Dendritic cell treated with granulocyte-macrophage colony-stimulating factor and Interleukin-4, amounts not matched to agents 40 ng/mL and 50 ng/mL, for 4 days (primary cell): ENCODE data around the gene NCOA6.

Source experiments
- H3K27ac Mint-ChIP-seq: one replicate; pipeline ENCODE4 v1.8.0; 2022; ENCODE audit warnings: mild to moderate bottlenecking, mixed read lengths
- H3K27me3 Mint-ChIP-seq: one replicate; pipeline ENCODE4 v1.8.0; 2022; ENCODE audit warnings: mild to moderate bottlenecking, mixed read lengths
- H3K36me3 Mint-ChIP-seq: one replicate; pipeline ENCODE4 v1.8.0; 2022; ENCODE audit warnings: low read depth, mixed read lengths
- H3K4me1 Mint-ChIP-seq: one replicate; pipeline ENCODE4 v1.8.0; 2022; ENCODE audit warnings: low read depth, mixed read lengths
- H3K4me3 Mint-ChIP-seq: one replicate; pipeline ENCODE4 v1.8.0; 2022; ENCODE audit warnings: mild to moderate bottlenecking, moderate library complexity, mixed read lengths
- H3K9me3 Mint-ChIP-seq: one replicate; pipeline ENCODE4 v1.8.0; 2022; ENCODE audit warnings: mixed read lengths
- intact Hi-C: fragments of 100-400 bp; cut with micrococcal nuclease; formaldehyde crosslinking; loops from one replicate; pipeline ENCODE4 v1.15.0; 2022

Gene NCOA6

DNA sequence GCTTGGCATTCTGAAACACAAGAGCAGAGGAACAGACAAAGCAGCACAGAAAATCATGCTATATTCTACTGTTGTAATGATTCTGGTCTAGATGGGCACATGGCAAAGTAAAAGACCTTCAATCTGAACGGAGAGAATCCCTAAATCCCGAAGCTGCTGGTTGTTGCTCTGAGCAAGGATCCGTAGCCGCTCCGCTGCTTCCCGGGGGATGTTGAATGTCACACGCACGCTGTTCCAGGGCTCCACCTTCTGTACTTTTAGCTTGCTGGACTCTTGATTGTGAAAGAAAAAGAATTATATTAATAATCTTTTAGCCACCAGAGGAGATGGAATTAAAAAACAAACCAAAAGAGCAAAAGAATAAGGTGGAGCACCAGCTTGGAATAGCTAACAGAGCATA is 49.3 kb downstream of the NCOA6 start:
- no peaks in the 10 kb centered on the region for H3K4me1 Mint-ChIP-seq
- no peaks in the 10 kb centered on the region for H3K9me3 Mint-ChIP-seq
- intact Hi-C loops: no loop called here
- H3K27ac Mint-ChIP-seq: no peak overlapping the region
- H3K27me3 Mint-ChIP-seq: no peaks in the 10 kb centered on the region
- peaks cover 86% of the 10 kb centered on the region for H3K36me3 Mint-ChIP-seq
- H3K4me3 Mint-ChIP-seq: no peak overlapping the region

DNA sequence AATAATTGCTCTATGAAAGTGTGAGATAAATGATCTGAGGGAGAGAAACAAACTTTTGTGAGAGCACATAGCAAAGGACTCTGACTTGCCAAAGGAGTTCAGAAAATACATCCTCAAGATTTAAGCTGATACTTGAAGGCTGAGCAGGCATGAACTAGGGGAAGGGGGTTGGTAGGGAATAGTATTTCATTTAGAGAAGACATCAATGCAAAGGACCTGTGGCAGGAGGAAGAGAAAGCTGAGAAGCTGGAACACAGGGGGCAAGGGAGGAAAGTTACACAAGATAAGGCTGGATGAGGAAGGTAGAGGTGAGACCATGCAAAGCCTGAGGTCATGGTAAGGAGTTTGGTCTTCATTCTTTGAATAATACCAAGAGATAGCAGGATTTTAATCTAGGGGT is 50.6 kb downstream of the NCOA6 start:
- Mint-ChIP-seq H3K9me3 (no peaks in the 10 kb centered on the region), H3K27me3 (no peaks in the 10 kb centered on the region), H3K4me1 (no peaks in the 10 kb centered on the region), H3K36me3 (peaks cover 78% of the 10 kb centered on the region), H3K27ac (no peak overlapping the region), H3K4me3 (no peak overlapping the region)
- intact Hi-C loops: no loop called here

DNA sequence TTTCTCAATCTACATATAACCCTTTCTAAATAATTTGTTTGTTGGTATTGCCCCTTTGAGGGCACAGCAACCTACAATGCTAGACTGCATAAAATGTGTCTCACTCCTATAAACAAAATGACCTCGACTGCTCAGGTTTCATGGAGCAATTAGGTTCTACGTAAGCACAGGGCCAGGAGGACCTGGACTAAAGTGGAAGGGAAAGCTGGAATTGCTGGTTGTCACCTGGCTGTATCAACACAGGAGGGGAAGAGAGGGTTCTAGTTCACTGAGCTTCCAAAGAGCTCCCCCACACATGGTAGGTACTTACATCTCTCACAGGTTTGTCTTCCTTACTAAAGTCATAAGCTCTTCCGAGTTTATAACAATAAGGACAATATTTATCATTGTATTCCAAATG is 51.0 kb downstream of the NCOA6 start:
- intact Hi-C loops: no loop called here
- Mint-ChIP-seq H3K4me1 (no peaks in the 10 kb centered on the region), H3K4me3 (no peak overlapping the region), H3K27me3 (no peaks in the 10 kb centered on the region), H3K36me3 (peaks cover 76% of the 10 kb centered on the region), H3K9me3 (no peaks in the 10 kb centered on the region), H3K27ac (no peak overlapping the region)

DNA sequence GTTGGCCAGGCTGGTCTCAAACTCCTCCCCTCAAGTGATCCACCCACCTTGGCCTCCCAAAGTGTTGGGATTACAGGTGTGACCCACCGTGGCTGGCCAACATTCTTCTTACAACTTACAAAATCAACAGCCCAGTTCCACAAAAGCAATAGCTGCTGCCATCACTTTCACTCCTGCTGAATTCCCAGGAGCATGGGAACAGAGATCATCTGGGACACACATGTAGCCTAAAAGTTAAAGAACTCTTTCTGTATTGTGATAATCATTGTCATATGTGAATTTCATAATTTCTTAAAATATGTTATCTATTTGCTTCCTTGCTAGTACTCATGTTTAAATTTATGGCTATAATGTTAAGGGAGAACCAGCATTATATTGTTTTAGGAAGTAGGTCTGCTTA is 51.7 kb downstream of the NCOA6 start:
- intact Hi-C loops: no loop called here
- H3K9me3 Mint-ChIP-seq: no peaks in the 10 kb centered on the region
- H3K4me1 Mint-ChIP-seq: no peaks in the 10 kb centered on the region
- H3K27me3 Mint-ChIP-seq: no peaks in the 10 kb centered on the region
- peaks cover 76% of the 10 kb centered on the region for H3K36me3 Mint-ChIP-seq
- H3K4me3 Mint-ChIP-seq: no peak overlapping the region
- H3K27ac Mint-ChIP-seq: no peak overlapping the region

DNA sequence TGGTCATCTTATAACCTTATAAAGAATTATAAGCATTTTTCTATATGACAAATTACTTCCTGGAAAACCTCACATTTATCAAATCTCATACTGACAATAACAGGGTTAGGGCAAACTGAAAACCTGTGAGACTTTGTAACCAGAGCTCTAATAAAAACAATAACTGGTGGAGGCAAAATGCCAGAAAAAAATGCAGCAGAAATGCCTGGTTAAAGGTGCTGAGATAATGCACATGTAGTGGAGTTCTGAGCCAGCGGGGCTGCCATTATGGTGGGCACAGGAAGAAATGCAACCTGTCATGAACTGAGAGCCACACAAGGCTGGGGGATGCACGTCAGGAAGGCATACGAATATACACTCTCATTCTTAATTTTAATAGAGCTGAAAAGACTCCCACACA is 53.0 kb downstream of the NCOA6 start:
- intact Hi-C loops: no loop called here
- Mint-ChIP-seq H3K36me3 (peaks cover 80% of the 10 kb centered on the region), H3K27ac (no peak overlapping the region), H3K4me3 (no peak overlapping the region), H3K4me1 (no peaks in the 10 kb centered on the region), H3K27me3 (no peaks in the 10 kb centered on the region), H3K9me3 (no peaks in the 10 kb centered on the region)

DNA sequence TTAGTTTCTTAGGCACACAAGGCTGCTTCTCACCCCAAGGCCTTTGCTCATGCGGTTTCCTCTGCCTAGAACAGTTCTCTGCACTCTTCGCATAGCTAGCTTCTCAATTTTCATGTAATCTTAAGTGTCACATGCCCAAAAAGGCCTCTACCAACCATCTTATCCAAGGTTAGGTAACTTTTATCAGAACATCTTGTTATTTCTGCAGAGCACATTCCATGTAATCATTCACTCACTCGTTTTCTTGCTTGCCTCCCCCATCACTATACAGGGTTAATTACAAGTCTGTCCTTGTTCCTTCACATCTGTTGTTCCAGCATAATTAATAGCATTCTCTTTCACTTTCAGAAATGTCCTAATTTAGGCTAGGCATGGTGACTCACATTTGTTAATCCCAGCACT is 53.8 kb downstream of the NCOA6 start:
- Mint-ChIP-seq H3K4me3 (no peak overlapping the region), H3K4me1 (no peaks in the 10 kb centered on the region), H3K27ac (no peak overlapping the region), H3K36me3 (peaks cover 84% of the 10 kb centered on the region), H3K27me3 (no peaks in the 10 kb centered on the region), H3K9me3 (no peaks in the 10 kb centered on the region)
- intact Hi-C loops: no loop called here

DNA sequence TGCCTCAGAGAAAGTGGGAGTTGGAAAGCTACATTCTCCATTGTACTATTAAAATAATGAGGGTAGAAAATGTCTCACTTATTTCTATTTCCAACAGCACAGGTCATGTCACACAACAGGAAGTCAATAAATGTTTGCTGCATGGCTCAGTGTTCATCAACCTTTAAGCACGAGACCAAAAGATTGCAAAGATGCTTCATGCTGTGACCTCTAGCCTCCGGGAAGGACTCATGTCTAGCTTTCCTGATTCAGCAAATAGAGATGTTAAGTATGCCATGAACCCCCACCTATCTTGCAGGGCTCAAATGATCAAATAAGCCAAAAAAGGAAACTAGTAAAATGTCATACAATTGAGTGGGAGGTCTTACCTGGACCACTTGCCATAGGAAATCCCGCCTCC is 57.4 kb downstream of the NCOA6 start:
- Mint-ChIP-seq H3K36me3 (peaks cover 84% of the 10 kb centered on the region), H3K27me3 (no peaks in the 10 kb centered on the region), H3K4me3 (no peak overlapping the region), H3K27ac (no peak overlapping the region), H3K9me3 (no peaks in the 10 kb centered on the region), H3K4me1 (no peaks in the 10 kb centered on the region)
- intact Hi-C loops: loop anchor here (5.0 to 10.0 kb wide), 2 partner anchors 231 to 453 kb away; no protein-coding TSS in a partner anchor

DNA sequence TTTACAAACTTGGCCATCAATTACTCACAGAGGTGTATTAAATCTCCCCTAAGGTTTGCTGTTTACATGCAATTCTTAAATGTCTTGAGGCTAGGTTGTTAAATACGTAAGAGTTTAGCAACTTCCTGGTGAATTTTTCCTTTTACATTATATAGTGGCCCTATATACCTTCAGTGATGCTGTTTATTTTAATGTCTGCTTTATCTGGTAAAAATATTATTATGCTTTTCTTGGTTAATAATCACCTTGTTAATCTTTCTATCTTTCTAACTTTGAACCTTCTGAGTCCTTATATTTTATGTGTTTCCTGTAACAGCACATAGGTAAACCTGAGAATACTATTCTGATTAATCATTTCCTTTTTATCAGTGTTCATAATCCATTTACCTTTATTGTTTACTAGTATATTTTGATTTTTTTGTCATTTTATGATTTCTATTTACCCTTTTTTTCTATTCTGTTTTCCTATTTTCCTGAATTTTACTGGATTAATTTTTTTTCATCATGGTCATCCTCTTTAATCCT is 63.4 kb downstream of the NCOA6 start:
- Mint-ChIP-seq H3K27ac (no peak overlapping the region), H3K36me3 (peaks cover 100% of the 10 kb centered on the region), H3K4me3 (no peak overlapping the region), H3K9me3 (no peaks in the 10 kb centered on the region), H3K4me1 (no peaks in the 10 kb centered on the region), H3K27me3 (no peaks in the 10 kb centered on the region)
- intact Hi-C loops: loop anchor here (10.0 kb wide), 1 partner anchor 447 kb away; no protein-coding TSS in a partner anchor

DNA sequence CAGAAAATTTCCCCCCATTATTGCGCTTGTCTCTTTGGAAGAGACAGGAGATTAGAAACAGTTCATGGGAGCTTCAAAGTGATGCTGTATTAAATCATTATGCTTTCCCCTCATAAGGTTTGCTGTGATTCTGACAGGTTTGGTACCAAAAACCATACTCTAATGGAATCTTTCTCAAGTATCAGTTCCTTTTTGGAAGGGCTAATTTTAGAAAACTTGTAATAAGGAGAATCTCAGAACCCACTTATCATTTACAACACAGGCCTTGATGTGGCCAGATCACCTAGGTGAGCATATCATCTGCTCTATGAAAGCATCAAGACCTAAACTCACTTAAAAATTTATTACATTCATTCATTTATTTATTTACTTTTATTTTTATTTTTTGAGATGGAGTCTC is 70.1 kb downstream of the NCOA6 start:
- peaks cover 99% of the 10 kb centered on the region for H3K36me3 Mint-ChIP-seq

DNA sequence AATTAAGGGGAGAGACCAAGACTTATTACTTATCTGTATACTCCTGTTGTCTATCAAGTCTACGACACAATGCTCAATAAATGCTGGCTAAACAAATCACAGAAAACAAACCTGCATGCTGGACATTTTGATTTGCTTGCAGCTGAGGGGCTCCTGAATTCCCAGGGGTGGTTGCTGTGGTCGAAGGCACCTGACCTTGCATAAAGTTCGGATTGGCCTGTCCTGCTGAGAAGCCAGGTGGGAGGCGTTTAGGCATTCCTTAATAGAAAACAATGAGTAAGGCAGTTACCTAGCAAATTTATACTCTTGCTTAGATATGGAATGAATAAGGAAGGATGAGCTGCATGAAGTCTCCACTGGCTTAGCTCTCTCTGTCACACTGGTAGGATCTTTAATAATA is 70.8 kb downstream of the NCOA6 start:
- Mint-ChIP-seq H3K36me3 (peaks cover 99% of the 10 kb centered on the region), H3K27ac (no peak overlapping the region), H3K9me3 (no peaks in the 10 kb centered on the region), H3K4me3 (no peak overlapping the region), H3K4me1 (no peaks in the 10 kb centered on the region), H3K27me3 (no peaks in the 10 kb centered on the region)
- intact Hi-C loops: no loop called here

More for the DNA sequence above, 70.1 kb downstream of the NCOA6 start:
- Mint-ChIP-seq H3K9me3 (no peaks in the 10 kb centered on the region), H3K4me1 (no peaks in the 10 kb centered on the region), H3K27ac (no peak overlapping the region), H3K27me3 (no peaks in the 10 kb centered on the region), H3K4me3 (no peak overlapping the region)
- intact Hi-C loops: no loop called here

DNA sequence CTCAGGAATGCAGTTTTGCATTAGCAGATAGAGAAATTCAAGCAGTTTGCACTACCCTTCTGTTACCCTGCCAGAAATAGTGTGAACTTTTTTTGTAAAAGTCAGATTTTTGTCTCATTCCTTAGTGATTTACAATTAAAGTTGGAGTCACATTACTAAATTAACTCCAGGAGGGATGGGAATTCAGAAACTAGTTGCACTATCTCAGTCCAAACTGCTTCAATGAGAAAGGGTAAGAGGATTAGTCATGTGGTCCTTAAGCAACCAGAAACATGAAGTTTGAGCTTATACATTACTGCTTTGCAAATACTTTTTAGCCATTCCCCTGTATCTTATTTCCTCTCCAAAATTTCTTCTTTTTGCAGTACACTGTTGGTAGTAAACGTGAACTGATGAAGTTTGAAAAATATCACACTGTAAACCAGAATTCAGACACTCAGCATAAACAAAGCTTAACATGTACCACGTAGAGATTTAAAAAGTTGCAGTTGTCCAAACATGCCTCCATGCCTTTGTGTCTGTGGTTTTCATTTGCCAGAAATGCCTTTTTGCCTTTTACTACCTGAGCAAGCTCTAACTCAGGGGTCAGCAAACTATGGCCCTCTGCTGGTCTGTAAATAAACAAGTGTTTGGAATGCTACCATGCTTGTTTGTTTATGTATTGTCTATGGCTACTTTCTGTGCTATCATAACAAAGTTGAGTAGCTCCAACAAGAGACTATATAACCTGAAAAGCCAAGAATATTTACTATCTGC is 71.6 kb downstream of the NCOA6 start:
- no peak overlapping the region for H3K27ac Mint-ChIP-seq
- H3K4me1 Mint-ChIP-seq: no peaks in the 10 kb centered on the region
- no peaks in the 10 kb centered on the region for H3K9me3 Mint-ChIP-seq
- intact Hi-C loops: no loop called here
- peaks cover 99% of the 10 kb centered on the region for H3K36me3 Mint-ChIP-seq
- H3K27me3 Mint-ChIP-seq: no peaks in the 10 kb centered on the region
- H3K4me3 Mint-ChIP-seq: no peak overlapping the region

DNA sequence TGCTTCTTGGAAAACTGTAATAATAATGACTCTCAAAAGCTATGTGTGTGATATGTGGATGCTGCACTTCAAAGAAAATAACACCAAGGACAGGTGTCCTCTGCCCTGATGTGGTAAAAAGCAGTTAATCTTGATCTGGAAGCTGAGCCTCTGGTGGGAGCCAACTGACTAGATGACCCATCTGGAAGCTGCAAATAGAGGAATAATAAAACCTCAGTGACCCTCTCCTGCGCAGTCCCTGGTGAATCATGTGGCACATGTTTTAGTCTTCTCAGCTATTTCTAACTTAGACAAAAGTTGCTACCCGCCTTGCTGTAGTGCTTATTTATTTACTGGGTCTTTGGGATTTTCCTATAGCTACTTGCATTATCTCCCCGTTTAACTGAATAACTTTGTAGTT is 74.0 kb downstream of the NCOA6 start:
- no peak overlapping the region for H3K27ac Mint-ChIP-seq
- intact Hi-C loops: no loop called here
- no peak overlapping the region for H3K4me3 Mint-ChIP-seq
- no peaks in the 10 kb centered on the region for H3K9me3 Mint-ChIP-seq
- peaks cover 92% of the 10 kb centered on the region for H3K36me3 Mint-ChIP-seq
- no peaks in the 10 kb centered on the region for H3K27me3 Mint-ChIP-seq
- H3K4me1 Mint-ChIP-seq: no peaks in the 10 kb centered on the region

DNA sequence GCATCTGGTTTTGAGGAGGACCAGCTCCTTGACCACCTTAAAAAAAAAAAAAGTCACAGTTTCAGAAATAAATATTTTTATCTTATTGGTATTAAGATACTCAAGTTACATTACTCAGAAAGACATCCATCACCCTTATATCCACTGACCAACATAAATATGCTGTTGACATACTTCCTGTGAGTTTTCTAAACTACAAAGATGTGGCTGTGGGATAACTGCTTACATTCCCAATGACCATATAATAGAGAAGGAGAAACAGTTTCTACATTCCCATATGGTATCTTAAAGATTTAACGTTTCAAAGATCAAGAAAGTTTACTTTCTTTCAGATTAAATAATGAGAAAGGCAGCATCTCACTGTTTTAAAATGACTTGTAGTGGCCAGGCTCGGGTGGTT is 75.0 kb downstream of the NCOA6 start:
- Mint-ChIP-seq H3K27ac (no peak overlapping the region), H3K36me3 (peaks cover 93% of the 10 kb centered on the region), H3K4me1 (no peaks in the 10 kb centered on the region), H3K9me3 (no peaks in the 10 kb centered on the region), H3K4me3 (no peak overlapping the region), H3K27me3 (no peaks in the 10 kb centered on the region)
- intact Hi-C loops: no loop called here

DNA sequence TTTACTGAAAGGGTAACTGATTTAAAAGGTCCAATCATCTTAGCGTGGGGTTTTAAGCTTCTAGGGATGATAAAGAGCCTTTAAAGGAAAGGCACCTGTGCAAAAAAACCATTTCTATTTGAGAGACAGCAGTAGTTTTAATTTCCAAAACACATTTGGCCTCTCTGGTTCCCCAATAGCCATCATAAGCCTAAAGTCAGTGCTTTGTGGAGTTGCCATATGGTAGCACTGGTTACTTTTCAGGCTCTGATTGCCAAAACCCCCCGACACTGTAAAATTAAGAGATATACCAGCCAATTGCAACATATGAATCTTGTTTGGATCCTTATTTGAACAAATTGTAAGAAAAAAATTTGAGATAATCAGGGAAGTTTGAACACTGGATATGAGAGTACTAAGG is 76.7 kb downstream of the NCOA6 start:
- intact Hi-C loops: no loop called here
- no peaks in the 10 kb centered on the region for H3K9me3 Mint-ChIP-seq
- no peak overlapping the region for H3K4me3 Mint-ChIP-seq
- H3K27ac Mint-ChIP-seq: no peak overlapping the region
- H3K36me3 Mint-ChIP-seq: peaks cover 93% of the 10 kb centered on the region
- H3K4me1 Mint-ChIP-seq: no peaks in the 10 kb centered on the region
- no peaks in the 10 kb centered on the region for H3K27me3 Mint-ChIP-seq

DNA sequence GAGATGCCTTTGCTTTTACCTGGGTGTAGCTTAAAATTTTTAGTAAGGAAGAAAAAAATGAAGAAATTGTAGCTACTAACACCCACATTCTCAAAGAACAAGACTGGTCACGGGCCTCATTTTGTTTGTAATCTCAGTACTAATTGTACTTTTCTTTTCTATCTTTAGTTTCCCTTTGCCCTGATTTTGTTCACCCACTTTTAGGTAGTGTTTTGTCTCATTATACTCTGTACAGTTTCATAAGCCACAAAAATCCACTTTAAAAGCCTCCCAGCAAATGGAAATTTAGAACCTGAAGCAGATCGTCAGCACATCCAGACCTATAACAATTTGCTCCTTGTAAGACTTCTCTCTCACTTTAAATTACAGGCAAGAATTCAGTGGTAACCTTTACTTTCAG is 78.0 kb downstream of the NCOA6 start:
- H3K27ac Mint-ChIP-seq: no peak overlapping the region
- H3K4me3 Mint-ChIP-seq: no peak overlapping the region
- no peaks in the 10 kb centered on the region for H3K4me1 Mint-ChIP-seq
- H3K36me3 Mint-ChIP-seq: peaks cover 93% of the 10 kb centered on the region
- H3K9me3 Mint-ChIP-seq: no peaks in the 10 kb centered on the region
- H3K27me3 Mint-ChIP-seq: no peaks in the 10 kb centered on the region
- intact Hi-C loops: no loop called here
